ENCODE measurements around the gene DES. TPM values are rescaled to one million over a fixed set of nuclear protein-coding genes. Genes with fewer than 3 reads are reported as not detected.

The DES gene
- total and polyA plus RNA-seq, 8 donors: 8.7 to 101 (median 28.5) TPM

GRCh38 chr2:219430633-219431615 lies 12.7 kb downstream of the DES start:
- Histone ChIP-seq H3K27ac (no peak overlapping the region), H3K27me3 (peaks cover 14 to 45% of the 10 kb centered on the region in 2 donors), H3K9me3 (no peaks in the 10 kb centered on the region), H3K4me1 (peaks cover 0 to 9% of the 10 kb centered on the region in 2 donors), H3K4me3 (no peak overlapping the region), H3K36me3 (no peaks in the 10 kb centered on the region)
- TF ChIP-seq, protein P1, sequence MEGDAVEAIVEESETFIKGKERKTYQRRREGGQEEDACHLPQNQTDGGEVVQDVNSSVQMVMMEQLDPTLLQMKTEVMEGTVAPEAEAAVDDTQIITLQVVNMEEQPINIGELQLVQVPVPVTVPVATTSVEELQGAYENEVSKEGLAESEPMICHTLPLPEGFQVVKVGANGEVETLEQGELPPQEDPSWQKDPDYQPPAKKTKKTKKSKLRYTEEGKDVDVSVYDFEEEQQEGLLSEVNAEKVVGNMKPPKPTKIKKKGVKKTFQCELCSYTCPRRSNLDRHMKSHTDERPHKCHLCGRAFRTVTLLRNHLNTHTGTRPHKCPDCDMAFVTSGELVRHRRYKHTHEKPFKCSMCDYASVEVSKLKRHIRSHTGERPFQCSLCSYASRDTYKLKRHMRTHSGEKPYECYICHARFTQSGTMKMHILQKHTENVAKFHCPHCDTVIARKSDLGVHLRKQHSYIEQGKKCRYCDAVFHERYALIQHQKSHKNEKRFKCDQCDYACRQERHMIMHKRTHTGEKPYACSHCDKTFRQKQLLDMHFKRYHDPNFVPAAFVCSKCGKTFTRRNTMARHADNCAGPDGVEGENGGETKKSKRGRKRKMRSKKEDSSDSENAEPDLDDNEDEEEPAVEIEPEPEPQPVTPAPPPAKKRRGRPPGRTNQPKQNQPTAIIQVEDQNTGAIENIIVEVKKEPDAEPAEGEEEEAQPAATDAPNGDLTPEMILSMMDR (IDR thresholded peaks at IDR 0.05): no peak
- DNase-seq (peak in 1 of 4 donors; percentile 68), ATAC-seq (peak; percentile 62)
- intact Hi-C loops (cut with DNase I): no loop called here

DNA sequence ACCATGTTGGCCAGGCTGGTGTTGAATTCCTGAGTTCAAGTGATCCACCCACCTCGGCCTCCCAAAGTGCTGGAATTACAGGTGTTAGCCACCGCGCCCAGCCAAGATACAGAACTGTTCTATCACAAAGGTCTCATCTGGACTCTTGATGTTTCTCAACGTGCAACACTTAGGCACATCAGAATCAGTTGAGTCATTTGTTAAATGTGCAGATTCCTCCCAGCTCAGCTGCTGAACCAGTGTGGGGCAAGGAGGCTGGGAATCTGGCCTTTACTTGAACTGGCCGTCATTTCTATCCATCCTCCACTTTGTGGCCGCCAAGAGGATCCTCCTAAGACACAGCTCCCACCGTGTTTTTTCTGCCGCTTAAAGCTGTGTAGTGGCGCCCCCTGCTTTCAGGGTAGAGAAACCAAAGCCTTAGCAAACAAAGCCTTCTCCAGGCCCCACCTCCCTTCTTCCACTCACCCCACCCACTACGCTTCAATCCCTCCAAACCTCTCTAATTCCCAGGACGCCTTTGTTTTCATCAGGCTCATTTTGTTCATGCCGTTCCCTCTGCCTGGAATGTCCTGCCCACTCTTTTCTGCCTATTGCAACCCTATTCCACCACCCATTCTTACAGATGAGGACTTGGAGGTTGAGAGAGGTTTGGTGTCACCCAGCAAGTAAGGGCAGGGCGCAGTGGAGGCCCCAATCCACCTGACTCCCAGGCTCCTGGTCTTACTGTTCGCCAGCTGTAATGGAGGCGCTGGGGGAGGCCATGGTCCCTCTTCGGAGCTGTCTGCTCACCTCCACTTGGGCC lies 15.7 kb downstream of the DES start:
- TF ChIP-seq, protein P1 (IDR thresholded peaks at IDR 0.05): no peak
- Histone ChIP-seq H3K36me3 (no peaks in the 10 kb centered on the region), H3K9me3 (no peaks in the 10 kb centered on the region), H3K27ac (no peak overlapping the region), H3K4me1 (peaks cover 0 to 9% of the 10 kb centered on the region in 2 donors), H3K27me3 (peaks cover 14 to 57% of the 10 kb centered on the region in 2 donors), H3K4me3 (no peak overlapping the region)
- intact Hi-C loops (cut with DNase I): no loop called here
- ATAC-seq (no peak), DNase-seq (no peak)

GRCh38 chr2:219434468-219434717 lies 16.2 kb downstream of the DES start:
- intact Hi-C loops (cut with DNase I): no loop called here
- Histone ChIP-seq H3K4me3 (no peak overlapping the region), H3K36me3 (no peaks in the 10 kb centered on the region), H3K4me1 (peaks cover 0 to 9% of the 10 kb centered on the region in 2 donors), H3K27ac (no peak overlapping the region), H3K27me3 (peaks cover 14 to 63% of the 10 kb centered on the region in 2 donors), H3K9me3 (no peaks in the 10 kb centered on the region)
- TF ChIP-seq, protein P1 (IDR thresholded peaks at IDR 0.05): no peak
- ATAC-seq (no peak), DNase-seq (no peak)

- H3K36me3 ChIP-seq: no peaks in the 10 kb centered on the region
- H3K27ac ChIP-seq: no peak within 1 kb of the TSS
- TF ChIP-seq, protein P1 (IDR thresholded peaks at IDR 0.05): no peak
- no peak within 1 kb of the TSS for H3K4me3 ChIP-seq
- intact Hi-C loops (cut with DNase I): no loop called here
- H3K27me3 ChIP-seq: peaks cover 14 to 68% of the 10 kb centered on the region in 2 donors
- H3K4me1 ChIP-seq: peaks cover 0 to 9% of the 10 kb centered on the region in 2 donors
- ATAC-seq: peak; percentile 23
- no peak for DNase-seq
- no peaks in the 10 kb centered on the region for H3K9me3 ChIP-seq
Observed at GRCh38 chr2:219434718-219435525, 16.7 kb downstream of the DES start, which contains the start of gene SPEG. TSS of gene SPEG (plus strand) at chr2:219434843. CDS start at chr2:219434978, 135 bp downstream.

All from left lung (tissue), 10 donors.